ENCODE results near the gene PLA2G2E.

DNA sequence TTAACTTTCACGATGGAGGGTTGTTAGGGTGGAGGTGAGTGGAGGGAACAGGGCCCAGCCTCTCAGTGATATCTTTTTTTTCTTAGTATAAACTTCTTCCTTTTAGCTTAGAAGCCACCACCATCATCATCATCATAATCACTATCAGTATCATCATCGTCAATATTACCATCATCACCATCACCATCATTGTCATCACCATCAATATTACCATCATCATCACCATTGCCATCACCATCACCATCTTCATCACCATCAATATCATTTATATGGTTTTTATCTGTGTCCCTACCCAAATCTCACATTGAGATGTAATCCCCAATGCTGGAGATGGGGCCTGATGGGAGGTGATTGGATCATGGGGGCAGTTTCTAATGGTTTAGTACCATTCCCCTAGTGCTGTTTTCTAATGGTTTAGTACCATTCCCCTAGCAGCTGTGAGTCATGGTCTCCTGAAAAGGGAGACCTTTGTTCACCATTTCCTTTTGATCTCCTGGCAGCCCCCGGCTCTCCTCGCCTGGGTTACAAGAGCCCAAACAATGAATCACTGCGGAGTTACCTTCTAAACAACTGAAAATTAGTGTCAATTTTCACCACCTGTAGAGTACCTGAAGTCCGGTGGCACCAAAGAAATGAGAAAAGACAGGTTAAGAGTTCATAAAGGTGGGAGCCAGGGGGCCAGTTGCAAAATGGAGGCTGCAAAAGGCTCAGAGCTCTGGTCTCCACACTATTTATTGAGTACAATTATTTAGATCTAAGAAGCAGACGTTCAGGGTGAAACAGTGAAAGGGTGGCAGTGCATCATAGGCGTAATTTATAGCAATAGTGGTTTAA, 3.1 kb upstream of the PLA2G2E start:
- TF ChIP-seq, protein P1, sequence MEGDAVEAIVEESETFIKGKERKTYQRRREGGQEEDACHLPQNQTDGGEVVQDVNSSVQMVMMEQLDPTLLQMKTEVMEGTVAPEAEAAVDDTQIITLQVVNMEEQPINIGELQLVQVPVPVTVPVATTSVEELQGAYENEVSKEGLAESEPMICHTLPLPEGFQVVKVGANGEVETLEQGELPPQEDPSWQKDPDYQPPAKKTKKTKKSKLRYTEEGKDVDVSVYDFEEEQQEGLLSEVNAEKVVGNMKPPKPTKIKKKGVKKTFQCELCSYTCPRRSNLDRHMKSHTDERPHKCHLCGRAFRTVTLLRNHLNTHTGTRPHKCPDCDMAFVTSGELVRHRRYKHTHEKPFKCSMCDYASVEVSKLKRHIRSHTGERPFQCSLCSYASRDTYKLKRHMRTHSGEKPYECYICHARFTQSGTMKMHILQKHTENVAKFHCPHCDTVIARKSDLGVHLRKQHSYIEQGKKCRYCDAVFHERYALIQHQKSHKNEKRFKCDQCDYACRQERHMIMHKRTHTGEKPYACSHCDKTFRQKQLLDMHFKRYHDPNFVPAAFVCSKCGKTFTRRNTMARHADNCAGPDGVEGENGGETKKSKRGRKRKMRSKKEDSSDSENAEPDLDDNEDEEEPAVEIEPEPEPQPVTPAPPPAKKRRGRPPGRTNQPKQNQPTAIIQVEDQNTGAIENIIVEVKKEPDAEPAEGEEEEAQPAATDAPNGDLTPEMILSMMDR (IDR thresholded peaks at IDR 0.05), result no peak
- no peak for TF ChIP-seq POLR2A (IDR thresholded peaks at IDR 0.05)
- TF ChIP-seq POLR2AphosphoS5 (IDR thresholded peaks at IDR 0.05), result no peak

All from upper lobe of left lung (tissue), 4 donors.